DMS114 treated with DMSO at 0.1 percent for 48 hours (cell line): ENCODE results near the gene C5.

Experiments used
- DNase-seq: peaks from one replicate; lab custom pipeline; 2025; ENCODE audit not compliant: unreplicated experiment; lab: John Stamatoyannopoulos, UW

Gene C5

GRCh38 chr9:120913647-120914264 is 136.3 kb downstream of the C5 start:
- DNase-seq: no peak

- no peak for DNase-seq
Measured at GRCh38 chr9:120912958-120913646, 137.0 kb downstream of the C5 start.

DNA sequence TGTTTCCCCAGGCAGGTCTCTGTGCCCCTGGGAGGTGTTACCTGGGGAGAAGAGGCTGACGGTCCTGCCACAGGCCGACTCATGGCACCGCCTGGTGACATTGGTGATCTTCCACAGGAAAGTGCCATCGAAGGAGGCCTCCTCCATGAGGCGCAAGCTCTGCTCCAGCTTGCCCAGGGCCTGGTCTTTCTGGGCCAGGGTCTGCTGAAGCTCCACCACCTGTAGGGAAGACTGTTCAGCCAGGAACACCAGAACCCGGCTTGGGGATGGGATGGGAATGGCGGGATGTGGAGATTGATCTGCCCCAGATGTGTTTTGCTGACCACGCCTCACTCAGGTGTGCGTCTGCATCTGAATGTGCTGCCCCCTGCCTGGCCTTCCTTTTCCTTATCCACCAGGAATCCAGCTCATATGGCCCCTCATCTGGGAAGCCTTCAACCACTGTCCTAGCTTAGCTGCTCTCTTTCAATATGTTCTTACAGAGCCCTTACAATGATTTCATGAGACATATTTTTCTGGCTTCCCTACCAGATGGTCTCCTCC is 138.7 kb downstream of the C5 start:
- no peak for DNase-seq

DNA sequence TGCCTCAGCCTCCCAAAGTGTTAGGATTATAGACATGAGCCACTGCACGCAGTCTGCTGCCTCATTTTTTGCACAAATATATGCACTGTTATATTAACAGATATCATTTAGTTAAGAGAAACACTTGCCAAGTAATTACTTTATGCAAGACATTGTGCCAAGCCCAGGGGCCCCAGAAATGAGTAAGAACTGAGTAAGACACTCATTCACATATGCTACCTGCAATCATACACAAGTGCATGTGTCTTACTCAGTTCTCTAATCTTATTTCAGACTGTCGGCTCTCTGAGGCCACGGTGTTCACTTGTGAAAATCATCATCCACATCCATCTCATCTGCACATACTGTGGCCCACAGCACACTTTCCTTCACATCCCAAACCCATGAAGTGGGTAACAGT is 139.4 kb downstream of the C5 start:
- no peak for DNase-seq

GRCh38 chr9:120909904-120910303 is 140.2 kb downstream of the C5 start:
- no peak for DNase-seq

- DNase-seq: no peak
Measured at GRCh38 chr9:120905315-120906164, 144.5 kb downstream of the C5 start.

GRCh38 chr9:120904978-120905301 is 145.1 kb downstream of the C5 start:
- no peak for DNase-seq

DNA sequence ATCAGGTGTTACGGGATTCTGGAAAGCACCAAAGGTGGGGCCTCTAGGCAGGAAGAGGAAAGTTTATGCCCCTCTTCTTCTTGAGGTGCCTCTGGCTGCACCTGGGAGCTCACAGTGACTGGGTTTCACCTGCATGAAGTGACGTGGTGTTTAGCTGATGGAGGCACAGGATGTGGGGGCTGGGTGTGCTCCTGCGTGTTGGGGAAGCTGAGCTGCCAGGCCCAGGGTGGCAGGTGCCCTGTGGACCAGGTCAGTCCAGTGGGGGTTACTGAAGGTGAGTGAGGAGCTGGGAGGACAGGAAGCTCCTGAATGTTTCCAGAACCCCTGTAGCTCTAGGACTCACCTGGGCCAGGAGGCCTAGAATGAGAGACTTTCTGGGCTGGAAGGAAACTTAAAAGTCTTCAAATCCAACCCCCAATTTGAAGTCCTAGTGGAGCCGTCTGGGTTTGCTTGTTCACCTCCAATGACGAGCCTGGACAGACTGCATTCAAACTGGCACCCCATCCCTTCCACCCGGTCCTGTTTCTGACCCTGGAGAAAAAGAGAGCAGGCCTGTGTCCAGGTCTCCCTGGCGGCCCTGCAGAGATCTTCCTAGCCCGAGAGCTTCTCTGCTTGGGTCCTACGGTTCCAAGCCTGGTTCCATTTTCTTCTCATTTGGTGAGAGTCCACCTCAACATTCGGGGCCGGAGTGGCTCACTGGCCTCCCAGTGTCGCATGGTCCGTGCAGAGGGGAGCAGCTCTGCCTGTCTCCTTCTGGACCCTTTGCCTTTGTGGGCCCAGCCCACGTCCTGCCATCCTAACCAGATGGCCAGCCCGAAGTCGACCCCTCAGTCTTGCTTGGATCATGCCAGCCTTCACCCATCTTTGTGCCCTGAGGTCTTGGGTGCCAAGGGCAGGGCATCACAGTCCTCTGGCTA is 145.8 kb downstream of the C5 start:
- no peak for DNase-seq

GRCh38 chr9:120902569-120903535 is 147.2 kb downstream of the C5 start:
- no peak for DNase-seq
